ENCODE results near the gene C1QTNF2.

Gene C1QTNF2

GRCh38 chr5:160369990-160370712 is at the start of gene C1QTNF2:
Gene C1QTNF2 (minus strand): TSS chr5:160370626. CDS start chr5:160355011, 15,615 bp downstream.
- DNase-seq (ENCODE audit: low spot score) = no peak

DNA sequence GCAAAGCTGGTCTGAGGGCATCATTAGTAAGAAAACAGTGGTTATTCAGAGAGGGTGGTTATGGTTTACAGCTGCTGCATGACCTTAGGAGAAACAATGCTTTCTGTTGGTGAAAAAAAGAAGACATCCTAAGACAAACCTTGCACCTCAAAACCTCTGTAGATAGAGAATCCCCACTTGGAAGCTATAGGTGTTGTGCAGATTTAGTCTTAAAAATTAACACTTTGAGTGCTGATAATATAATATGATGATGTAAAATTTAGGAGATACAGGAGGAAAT is 49.8 kb upstream of the C1QTNF2 start:
- DNase-seq (ENCODE audit: low spot score) = no peak

DNA sequence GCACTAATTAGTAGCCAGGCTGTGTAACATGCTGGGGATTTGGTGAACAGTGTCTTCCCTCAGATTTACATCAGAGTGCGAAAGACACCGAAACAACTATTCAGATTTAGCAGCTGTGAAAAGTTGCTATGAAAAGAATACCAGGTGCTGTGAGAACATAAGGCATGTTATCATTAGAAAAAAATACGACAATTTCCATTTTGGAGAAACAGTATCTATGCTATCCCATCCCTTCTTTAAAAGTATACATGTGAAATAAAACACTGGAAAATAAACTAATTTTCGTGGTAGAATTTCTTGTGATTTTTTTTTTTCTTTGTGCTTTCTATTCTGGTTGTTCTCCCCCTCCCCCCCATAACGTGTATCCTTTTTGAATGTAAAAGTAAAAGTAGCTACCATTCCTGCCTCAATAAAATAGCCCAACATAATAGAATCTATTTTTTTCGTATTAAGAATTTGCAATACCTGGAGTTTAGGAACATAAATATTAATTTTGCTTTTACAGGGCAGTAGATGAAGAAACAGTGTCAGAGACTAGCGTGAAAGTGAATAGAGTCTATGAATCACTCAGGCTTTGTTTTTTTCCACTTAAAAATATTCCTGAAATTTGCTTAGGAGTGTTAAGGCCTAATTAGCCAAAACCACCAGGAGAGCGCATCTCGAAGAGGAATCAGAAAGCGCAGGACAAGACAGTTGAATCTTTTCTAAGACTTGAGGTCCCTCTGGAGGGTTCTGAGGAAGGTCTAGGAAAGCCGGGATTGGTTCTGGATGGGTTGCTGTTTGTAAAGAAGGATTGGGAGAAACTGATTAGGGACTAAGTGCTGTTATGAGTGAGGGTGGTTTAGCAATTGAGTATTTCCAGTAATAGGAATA is 49.3 kb upstream of the C1QTNF2 start:
- no peak for DNase-seq (ENCODE audit: low spot score)

DNA sequence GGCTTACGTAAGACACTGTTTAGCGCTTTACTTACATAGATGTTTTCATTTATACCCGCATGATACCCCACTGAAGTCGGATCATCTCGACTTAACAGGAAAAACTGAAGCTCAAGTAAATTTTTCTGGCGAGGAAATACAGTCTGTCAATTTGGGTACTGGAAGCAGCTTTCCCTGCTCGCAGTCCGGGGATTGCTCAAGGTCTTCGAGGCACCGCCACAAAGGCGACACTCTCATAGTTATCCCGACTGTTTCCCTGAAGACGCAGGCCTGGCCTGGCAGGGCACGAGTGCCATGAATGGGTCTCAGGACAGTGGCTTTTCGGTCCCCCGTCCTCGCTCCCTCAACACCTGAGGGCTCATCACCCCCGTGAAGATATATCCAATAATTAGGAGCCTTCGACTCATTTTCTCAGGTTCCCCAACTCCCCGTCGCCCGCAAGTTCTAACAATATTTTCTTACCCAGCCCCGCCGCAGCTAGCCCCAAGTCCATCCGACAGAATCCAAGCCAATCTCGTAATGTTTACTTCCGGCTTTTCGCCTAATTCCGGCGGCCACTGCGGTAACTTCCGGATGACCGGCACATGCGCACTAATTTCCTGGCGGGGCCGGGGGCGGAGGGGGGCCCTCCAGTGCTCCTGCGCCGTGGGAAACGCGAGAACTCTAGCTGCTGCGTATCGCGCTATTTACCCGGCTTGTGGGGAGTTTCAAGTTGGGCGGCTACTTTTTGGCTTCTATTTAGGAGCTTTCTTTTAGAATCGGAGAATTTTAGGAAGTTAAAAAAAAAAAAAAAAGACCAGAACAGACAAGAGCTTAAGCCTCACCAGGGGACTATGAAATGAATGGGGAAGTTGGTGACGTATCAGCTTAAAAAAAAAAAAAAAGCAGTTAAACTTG is 48.4 kb upstream of the C1QTNF2 start, which contains the start of gene SLU7:
SLU7 (minus strand) TSS at position 521 of the 897 bp plus-strand sequence. CDS start 3,787 bp downstream, outside the sequence.
- DNase-seq (ENCODE audit: low spot score) = peak; percentile 87

GRCh38 chr5:160399402-160400353 is 29.3 kb upstream of the C1QTNF2 start, which contains the start of gene FAM200C:
Gene FAM200C (minus strand): TSS chr5:160400054. CDS start chr5:160395490, 4,564 bp downstream.
- DNase-seq (ENCODE audit: low spot score) = peak; percentile 95

DNA sequence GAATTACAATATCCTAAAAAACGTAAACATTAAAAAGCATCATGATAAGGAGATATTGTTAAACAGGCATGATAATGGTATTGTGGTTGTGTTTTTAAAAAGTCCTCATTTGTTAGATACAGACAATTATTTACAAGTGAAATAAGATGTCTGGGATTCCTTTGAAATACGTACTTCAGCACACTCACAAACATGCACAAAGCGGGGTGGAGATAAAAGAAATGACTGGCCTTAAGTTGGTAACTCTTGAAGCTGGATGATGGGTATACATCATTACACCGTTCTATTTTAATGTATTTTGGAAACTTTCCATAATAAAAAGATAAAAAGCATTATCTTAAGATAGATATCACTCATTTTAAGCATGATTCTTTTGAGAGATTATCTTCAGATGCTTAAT is 28.4 kb upstream of the C1QTNF2 start:
- DNase-seq (ENCODE audit: low spot score) = no peak

GRCh38 chr5:160397492-160397891 is 27.1 kb upstream of the C1QTNF2 start:
- no peak for DNase-seq (ENCODE audit: low spot score)

DNA sequence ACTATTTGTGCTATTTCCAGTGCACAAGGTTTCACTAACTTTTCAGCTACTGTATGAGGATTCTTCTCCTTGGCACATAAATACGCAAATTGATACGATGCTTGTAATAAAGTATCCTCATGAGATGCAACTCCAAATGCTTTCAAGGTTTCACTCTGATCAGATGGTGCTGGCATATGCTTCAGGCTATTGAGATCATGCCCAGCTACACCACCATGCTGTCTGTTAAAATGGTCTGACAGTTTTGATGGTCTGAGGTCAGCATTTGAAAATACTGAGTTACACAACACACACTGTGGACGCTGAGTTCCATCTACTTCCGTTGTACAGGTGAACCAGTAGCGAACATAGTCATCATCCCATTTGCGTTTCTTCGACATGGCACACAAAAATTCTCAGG is 24.7 kb upstream of the C1QTNF2 start:
- DNase-seq (ENCODE audit: low spot score) = no peak

DNA sequence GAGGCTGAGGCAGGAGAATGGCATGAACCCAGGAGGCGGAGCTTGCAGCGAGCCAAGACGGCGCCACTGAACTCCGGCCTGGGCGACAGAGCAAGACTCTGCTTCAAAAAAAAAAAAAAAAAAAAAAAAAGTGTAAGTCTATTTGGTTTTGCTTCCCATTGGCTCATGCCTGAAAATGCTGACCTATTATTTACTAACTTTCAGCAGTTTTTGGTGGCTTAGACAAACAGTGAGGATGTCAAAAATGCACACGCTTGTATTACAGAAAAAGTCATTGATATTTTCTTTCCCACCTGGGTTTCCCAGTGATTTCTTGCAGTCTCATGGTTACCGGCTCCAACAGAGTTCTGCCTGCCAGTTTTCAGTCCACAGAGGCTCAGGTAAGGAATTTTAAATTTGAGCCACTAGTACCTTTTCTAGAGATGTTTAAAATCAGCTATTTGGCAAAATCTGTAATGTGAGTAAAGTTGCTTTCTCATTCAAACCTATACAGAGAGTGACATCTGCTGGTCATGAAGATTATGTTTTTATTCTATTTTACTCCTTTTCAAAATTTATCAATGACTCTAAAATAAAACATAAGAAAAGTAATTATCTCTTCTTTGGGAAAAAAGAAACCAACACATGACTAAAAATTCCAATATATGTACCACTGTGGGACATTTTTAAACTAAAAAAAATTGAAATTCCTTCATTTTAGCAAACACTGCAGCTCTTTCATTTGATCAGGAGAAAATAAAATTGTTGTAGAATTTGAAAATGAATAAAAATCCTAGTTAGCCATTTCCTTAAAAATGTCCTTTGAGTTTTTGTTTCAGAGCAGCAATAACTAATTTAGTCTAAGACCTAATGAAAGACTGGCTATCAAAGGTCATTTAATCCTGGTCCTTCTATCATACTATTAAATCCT is 20.6 kb upstream of the C1QTNF2 start:
- DNase-seq (ENCODE audit: low spot score) = peak; percentile 30

DNA sequence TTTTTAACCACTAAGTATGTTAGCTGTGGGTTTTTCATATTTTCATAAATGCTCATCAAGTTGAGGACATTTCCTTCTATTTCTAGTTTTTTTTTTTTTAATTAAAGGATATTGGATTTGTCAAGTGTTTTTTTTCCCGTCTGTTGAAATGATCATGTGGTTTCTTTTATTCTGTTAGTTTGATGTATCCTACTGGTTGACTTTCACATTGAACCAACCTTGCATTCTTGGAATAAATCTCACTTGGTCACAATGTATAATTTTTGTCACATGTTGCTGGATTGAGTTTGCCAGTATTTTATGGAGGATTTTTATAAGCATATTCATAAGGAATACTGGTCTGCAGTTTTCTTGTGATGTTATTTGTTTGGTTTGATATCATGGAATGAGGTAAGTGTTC is 17.0 kb upstream of the C1QTNF2 start:
- no peak for DNase-seq (ENCODE audit: low spot score)

- no peak for DNase-seq (ENCODE audit: low spot score)
Measured at GRCh38 chr5:160385496-160385895, 15.1 kb upstream of the C1QTNF2 start.

DNA sequence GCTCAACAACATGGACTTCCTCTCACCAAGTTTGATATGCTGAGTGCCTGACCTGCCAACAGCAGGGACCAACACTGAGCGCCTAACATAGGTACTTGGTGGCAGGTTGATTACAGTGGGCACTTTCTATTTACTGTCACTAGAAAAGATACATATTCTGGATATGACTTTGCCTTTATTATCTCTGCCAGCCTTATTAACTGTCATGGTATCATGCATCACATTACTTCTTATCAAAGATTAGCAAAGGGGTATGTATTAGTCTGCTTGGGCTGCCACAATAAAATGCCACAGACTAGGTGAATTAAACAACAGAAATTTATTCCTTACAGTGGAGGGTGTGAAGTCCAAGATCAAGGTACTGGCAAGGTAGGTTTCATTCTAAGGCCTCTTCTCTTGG is 14.3 kb upstream of the C1QTNF2 start:
- DNase-seq (ENCODE audit: low spot score) = no peak

GRCh38 chr5:160382346-160382745 is 11.9 kb upstream of the C1QTNF2 start:
- no peak for DNase-seq (ENCODE audit: low spot score)

- DNase-seq (ENCODE audit: low spot score) = no peak
Measured at GRCh38 chr5:160380041-160380440, 9.6 kb upstream of the C1QTNF2 start.

- no peak for DNase-seq (ENCODE audit: low spot score)
Measured at GRCh38 chr5:160379511-160379910, 9.1 kb upstream of the C1QTNF2 start.

- no peak for DNase-seq (ENCODE audit: low spot score)
Measured at GRCh38 chr5:160378330-160378729, 7.9 kb upstream of the C1QTNF2 start.

DNA sequence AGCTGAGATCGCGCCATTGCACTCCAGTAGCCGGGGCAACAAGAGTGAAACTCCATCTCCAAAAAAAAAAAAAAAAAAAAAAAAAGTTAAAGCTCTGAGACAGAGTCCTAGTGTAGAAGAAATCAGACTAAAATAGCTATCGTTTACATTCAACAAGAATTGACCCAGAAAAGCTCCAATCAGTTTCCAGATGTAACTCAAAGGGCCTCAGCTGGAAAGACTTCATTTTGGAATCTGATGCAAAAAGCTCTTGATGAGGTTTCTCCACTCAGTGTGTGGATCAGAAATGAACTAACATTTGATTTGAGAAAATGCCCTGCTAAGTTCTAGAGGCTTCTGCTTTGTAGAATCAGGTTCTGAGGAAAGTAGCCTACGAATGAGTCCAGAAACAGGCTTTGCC is 7.2 kb upstream of the C1QTNF2 start:
- DNase-seq (ENCODE audit: low spot score) = no peak

DNA sequence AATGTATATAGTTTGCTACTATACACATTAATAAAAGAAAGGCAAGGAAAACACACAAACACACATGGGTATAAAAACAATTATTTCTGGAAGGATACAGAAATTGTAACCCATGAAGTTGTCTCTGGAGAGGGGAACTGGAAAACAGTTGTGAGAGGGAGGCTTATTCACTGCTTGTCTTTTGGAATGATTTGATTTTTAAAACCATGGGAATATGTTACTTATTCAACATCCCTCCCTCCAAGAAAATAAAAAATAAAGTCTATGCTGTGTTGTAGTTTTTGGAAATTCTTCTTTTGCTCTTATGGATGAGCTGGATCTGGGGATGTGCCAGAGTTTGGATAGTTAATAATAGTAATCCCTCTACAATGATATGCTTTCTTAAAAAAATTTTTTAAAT is 6.0 kb upstream of the C1QTNF2 start:
- DNase-seq (ENCODE audit: low spot score) = no peak

- DNase-seq (ENCODE audit: low spot score) = no peak
Measured at GRCh38 chr5:160375701-160376100, 5.3 kb upstream of the C1QTNF2 start.

DNA sequence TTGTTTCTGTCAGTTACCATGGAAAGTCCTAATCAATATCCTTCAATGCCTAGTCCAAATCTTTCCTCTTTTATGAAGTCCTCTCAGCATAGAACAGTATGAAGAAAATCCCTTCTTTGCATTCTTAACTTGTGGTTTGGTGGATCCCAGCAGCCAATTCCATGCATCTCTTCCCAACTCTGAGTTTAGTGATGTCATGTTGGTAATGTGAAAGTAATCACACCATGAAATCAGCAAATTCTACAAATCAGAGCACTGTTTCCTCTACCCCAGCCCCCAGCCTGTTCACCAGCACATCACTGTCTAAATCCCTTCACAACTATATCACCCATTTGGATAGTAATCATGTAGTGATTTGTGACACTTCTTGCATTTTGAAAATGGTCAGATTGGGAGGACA is 4.7 kb upstream of the C1QTNF2 start:
- no peak for DNase-seq (ENCODE audit: low spot score)

Data from pons (tissue), 1 donor.